Measurements from ENCODE around the gene COX10.
"Not testable (repeated sequence)": the region's sequence is repeated elsewhere in the genome, so short reads cannot be mapped to it uniquely, and the experiment has no call there.

DNA sequence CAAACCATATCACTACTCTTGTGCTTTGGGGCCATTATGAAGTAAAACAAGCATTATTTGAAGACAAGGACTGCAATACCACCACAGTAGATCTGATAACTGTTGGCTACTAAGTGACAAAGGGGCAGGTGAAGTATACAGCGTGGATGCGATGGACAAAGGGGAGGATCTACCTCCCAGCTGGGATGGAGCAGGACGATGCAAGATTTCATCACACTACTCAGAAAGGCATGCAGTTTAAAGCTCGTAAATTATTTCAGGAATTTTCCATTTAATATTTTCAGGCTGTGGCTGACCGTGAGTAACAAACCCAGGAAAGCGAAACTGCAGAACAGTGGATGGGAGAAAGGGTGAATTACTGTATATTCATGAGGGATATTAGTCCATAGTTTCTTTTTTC lies 161.9 kb downstream of the COX10 start:
- not testable (repeated sequence) for TF ChIP-seq YY1 (IDR thresholded peaks at IDR 0.05; ENCODE audit: insufficient read depth, insufficient read length); ZNF274 (IDR thresholded peaks at IDR 0.05; ENCODE audit: low read depth, low read length)

Measured in NT2/D1 (cell line).